NK-92 treated with Interleukin-12 subunit alpha and Interleukin-12 subunit beta, amount 100 ng/mL, for 24 hours (cell line): ENCODE results near the gene TDRD9.
"Not testable (repeated sequence)": the region's sequence is repeated elsewhere in the genome, so short reads cannot be mapped to it uniquely, and the experiment has no call there.

Source experiments
- DNase-seq: peaks from one replicate; lab custom pipeline; 2025; lab: John Stamatoyannopoulos, UW

Gene TDRD9

GRCh38 chr14:103920981-103921854 is 7.0 kb upstream of the TDRD9 start:
- peak; percentile 94 for DNase-seq

- not testable (repeated sequence) for DNase-seq
These were observed 6.4 kb upstream of the TDRD9 start for GRCh38 chr14:103921855-103922200.

DNA sequence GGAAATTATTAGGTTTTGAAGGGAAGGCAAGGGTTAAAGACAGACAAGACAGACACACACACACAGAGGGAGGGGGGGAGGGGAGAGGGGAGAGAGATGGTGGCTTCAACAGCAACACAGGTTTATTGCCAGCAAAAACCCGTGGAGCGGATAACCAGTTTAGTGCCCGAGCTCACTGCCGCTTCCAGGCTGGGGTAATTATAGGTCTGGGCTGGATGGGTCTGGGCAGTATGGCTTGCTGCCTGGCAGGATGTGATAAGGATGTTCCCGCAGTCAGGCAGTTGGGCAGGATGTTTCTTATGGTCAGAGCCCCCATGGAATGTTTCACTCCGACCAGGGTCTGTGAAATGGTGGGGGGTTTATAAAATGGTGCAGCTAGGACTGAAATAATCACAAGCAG is 4.4 kb upstream of the TDRD9 start:
- no peak for DNase-seq

DNA sequence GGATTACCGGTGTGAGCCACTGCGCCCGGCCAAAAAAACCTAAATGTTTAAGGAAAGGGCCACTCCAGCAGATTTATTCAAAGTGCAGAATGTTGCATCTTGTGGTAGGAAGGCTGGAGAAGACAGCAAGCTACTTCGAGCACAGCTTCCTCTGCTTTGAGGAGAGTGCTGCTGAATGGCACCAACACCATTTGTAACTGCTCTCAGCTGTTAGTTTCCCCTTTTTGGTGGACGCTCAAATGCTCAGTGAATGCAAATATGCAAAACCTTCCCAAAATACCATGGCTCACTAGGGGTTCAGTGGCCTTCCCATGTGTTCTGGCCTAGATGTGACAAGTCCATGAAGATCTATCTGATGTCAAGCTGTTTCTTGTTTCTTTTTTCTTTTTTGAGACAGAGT is 2.9 kb upstream of the TDRD9 start:
- no peak for DNase-seq

- no peak for DNase-seq
These were observed 690 bp upstream of the TDRD9 start for GRCh38 chr14:103927566-103927965.

DNA sequence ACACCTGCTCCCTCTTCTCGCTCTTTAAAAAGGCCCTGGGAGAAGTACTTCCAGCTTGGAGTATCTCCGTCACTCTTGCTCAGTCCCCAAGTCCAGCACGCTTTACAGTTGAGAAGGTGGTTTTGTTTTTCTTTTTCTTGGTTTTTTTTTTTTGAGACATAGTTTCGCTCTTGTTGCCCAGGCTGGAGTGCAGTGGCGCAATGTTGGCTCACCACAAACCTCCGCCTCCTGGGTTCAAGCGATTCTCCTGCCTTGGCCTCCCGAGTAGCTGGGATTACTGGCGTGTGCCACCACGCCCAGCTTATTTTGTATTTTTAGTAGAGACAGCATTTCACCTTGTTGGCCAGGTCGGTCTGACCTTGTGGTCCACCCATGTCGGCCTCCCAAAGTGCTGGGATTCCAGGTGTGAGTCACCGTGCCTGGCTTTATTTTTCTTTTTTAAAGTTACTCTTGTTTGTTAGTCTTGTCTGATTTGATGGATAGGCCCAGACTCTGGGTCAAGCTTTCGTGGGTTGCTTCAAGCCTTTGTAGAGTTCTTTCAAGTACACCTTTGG is 1.9 kb downstream of the TDRD9 start:
- DNase-seq = no peak

GRCh38 chr14:103931422-103931821 is 3.2 kb downstream of the TDRD9 start:
- peak; percentile 42 for DNase-seq

- DNase-seq = no peak
These were observed 4.7 kb downstream of the TDRD9 start for GRCh38 chr14:103932791-103933490.

- DNase-seq = peak; percentile 23
These were observed 6.8 kb downstream of the TDRD9 start for GRCh38 chr14:103935102-103935501.

- no peak for DNase-seq
These were observed 13.2 kb downstream of the TDRD9 start for GRCh38 chr14:103941462-103941861.

DNA sequence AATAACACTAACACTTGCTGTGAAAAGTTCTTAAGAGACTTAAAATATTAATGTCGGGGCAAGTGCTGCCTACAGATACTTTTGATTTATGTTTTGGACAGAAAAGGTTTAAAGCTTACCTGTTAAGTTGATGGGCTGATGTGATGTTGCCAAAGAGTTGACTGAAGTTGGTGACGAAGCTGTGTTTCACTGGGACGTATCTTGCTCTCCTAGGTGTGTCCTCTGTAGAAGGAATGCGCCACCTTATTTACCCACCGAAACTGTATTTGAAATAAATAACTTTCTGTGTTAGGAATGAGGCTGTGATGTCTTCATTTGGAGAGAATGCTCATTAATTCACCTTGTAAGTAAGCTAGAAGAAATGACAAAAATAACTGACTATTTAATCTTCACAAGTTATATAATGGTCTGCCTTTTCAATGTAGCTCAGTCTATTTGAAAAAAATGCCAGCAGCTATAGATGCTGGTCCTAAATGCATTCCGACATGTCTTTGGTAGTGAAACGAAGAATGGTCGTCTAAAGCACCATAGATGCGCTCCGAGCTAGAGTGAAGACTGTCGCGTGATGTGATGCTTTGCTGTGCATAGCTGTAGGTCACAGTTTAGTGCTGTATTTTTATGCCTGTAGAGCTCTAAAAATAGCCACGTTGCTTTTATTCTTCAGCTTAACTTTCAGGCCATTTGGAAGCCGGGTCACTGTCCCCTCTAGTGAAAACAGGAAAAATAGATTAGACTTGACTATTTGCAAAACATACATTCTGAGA is 13.9 kb downstream of the TDRD9 start, which contains the start of gene RD3L:
Gene RD3L (minus strand): TSS at position 557 of the 764 bp plus-strand sequence. CDS start 834 bp downstream, outside the sequence.
- no peak for DNase-seq

DNA sequence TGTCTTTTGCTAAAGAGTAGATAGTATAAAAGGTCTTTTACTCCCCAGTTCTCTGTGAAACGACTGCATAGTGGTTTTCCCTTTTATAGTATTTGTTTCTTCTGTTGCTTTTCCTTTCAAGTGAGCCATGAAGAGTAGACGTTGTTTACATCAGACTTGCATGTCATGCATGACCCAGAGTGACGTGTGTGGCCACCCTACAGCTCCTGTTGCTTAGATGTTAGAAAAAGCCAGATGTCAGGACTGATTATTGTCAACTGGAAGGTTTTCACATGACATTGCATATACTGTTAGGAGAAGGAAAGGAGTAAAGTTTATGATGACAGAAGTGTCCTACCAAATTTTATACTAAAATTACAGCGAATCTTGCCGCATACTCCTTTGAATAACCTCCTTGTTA is 15.4 kb downstream of the TDRD9 start:
- no peak for DNase-seq

- DNase-seq = no peak
These were observed 18.7 kb downstream of the TDRD9 start for GRCh38 chr14:103946975-103947374.

DNA sequence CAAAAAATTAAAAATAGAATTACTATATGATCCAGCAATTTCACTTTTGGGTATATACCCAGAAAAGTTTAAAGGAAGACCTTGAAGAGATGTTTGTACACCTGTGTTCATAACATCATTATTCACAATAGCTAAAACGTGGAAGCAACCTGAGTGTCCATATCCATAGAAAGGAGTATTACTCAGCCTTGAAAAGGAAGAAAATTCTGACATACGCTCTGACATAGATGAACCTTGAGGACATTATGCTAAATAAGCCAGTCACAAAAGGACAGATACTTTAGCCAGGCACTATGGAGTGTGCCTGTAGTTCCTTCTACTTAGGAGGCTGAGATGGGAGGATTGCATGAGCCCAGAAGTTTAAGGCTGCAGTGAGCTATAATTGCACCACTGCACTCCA is 20.2 kb downstream of the TDRD9 start:
- DNase-seq = no peak

- no peak for DNase-seq
These were observed 21.0 kb downstream of the TDRD9 start for GRCh38 chr14:103949131-103949790.

GRCh38 chr14:103960457-103961055 is 32.3 kb downstream of the TDRD9 start:
- no peak for DNase-seq

DNA sequence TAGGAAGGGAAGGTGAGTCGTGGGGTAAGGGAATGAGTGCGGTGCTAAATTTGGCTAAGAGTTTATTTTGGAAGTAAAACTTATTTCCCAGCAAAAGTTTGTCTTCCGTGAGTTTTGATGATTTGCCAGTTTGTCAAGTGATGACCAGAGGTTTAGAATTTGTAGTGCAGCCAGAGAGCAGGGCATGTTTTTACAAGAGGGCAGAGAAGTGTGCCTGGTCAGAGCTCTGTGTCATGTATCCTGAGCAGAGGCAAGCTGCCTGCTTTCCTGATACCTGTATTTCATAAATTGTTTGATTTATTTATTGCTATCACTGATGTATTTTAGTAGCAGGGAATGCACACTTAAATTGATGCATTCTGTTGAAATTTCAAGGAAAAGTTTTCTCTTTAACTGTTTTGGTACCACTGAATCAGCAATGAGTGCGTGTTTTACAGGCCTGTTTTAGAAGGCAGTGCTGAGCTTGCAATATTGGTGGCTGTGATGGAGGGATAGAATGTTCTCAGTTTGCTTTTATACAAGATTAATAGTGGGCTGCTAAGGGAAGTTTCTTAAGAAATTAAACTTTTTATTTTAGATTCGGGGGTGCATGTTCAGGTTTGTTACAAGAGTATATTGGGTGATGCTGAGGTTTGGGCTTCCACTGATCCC is 33.8 kb downstream of the TDRD9 start:
- DNase-seq = no peak

DNA sequence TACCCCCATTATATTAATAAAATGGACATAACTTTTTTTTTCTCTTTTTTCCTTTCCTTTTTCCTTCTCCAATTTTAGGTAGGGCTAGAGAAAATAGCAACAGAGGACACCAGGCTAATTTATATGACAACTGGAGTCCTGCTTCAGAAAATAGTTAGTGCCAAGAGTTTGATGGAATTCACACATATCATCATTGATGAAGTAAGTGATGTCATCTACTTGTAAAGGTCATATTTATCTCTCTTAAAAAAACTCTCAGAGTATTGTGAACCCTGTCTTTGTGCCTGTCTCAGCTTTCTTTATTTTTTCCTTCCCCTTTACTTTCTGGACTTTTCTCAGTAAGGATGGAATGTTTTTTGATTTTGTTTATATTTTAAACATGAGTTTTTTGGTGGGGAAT is 38.4 kb downstream of the TDRD9 start:
- DNase-seq = no peak

DNA sequence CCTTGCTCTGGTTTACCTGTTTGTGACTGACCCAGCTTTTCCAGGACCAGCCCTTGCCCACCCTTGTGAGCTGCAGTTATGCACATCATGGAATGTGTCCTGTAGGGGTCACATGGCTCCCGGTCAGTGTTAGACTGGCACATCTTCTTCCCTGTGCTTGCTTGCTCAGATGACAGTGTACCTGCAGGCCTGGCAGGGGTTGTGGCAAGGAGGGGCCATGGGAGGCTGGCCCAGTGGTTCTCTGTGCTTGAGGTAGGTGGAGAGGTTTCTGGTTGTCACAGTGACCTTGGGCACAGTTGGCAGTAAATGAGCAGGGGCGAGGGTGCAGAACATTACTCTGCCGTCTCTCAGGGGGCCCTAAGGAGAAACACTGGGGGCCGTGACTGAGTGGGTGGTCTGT is 41.7 kb downstream of the TDRD9 start:
- no peak for DNase-seq

DNA sequence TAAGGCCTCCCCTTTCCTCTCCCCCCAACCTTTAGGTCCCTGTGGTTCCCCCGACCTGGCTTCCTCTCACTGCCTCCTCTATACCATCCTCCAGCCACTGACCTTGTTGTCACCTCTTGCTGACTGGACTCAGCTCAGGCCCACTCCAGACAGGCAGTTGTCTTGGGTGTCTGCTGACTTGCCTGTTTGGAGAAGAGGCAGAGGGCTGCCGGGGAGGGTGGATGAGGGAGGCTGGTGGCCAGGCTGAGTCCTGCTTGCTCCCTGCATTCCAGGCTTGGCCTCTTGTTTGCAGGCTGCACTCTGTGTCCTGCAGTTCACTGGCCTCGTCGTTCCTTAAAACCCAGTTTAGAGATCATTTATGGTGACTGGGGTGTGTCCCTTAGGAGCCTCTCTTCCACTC is 45.1 kb downstream of the TDRD9 start:
- no peak for DNase-seq

DNA sequence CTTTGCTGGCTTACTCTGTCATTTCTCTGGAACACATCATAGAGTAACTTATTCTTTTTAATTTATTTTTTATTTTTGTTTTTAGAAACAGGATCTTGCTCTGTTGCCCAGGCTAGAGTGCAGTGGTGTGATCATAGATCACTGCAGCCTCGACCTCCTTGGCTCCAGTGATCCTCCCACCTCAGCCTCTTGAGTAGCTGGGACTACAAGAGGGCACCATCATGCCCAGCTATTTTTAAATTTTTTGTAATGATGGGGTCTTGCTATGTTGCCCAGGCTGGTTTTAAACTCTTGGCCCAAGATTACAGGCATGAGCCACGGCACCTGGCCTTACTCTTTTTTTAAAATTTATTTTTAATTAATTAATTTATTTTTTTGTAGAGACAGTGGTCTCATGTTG is 46.3 kb downstream of the TDRD9 start:
- DNase-seq = no peak
